Measurements from ENCODE around the gene WFDC13.
"Not testable (repeated sequence)": the region's sequence is repeated elsewhere in the genome, so short reads cannot be mapped to it uniquely, and the experiment has no call there.

GRCh38 chr20:45693346-45693745 lies 8.5 kb upstream of the WFDC13 start:
- not testable (repeated sequence) for TF ChIP-seq EZH2 (IDR thresholded peaks at IDR 0.05); FOXP2 (optimal IDR thresholded peaks at IDR 0.05; ENCODE audit: control extremely low read depth, extremely low read length, insufficient read depth)

Data from SK-N-MC (cell line).